Uterus (tissue), 2 donors: Measurements from ENCODE around the gene CFAP92.

ENCODE experiments used
- CTCF ChIP-seq, 4 experiments: fragments of 200-600 bp in 2 of 4; fragments of 450-650 bp in 2 of 4; sonication (generic) in 2 of 4; IDR thresholded peaks; one replicate each; pipeline ENCODE4 v1.5.1; 2016 to 2019; ENCODE audit warnings: antibody characterized with exemption in 4 of 4, mild to moderate bottlenecking in 2 of 4, moderate library complexity in 1 of 4
- POLR2A ChIP-seq, 2 donors: fragments of 450-650 bp; IDR thresholded peaks; one replicate each; pipeline ENCODE4 v1.6.1; 2016; ENCODE audit warnings: antibody characterized with exemption in 2 of 2, mild to moderate bottlenecking in 1 of 2, moderate library complexity in 1 of 2

GRCh38 chr3:128932516-128933212 lies 61.2 kb downstream of the CFAP92 start:
- TF ChIP-seq CTCF (IDR thresholded peaks at IDR 0.05) (no peak), POLR2A (IDR thresholded peaks at IDR 0.05) (no peak)
